ENCODE results near the gene MICAL3.
"Not testable (repeated sequence)": the region's sequence is repeated elsewhere in the genome, so short reads cannot be mapped to it uniquely, and the experiment has no call there.

The MICAL3 gene

DNA sequence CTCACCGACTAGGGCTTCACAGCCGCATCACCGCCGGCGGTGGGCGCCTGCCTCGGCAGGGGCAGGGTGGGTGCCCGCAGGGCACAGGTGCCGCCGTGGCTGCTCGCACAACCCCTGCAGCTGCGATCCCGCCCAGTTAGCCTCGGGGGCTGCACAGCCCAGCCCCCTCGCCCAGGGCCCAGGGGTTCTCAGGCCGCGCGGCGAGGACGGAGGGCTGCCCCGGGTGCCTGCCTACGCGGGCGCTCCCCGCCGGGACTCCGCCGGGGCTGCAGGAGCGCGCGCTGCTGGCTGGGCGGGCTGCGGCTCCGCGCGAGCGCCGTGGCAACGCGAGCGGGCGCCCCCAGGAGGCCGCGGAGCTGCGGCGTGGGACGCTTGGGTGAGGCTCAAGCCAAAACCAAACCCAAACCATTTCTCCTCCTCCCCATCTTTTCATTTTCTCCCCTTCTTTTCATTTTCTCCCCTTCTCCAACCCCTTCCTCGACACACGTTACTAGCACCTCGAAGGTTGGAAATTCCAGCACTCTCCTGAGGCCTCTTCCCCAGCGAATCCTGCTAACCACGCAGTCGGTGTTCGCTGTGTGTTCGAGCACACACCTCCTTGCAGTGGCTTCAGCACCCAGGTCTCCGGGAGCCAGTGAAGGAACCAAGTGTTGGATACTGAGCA lies at the start of gene MICAL3:
Gene MICAL3, minus strand, starts transcription at position 286 of the 664 bp plus-strand sequence. CDS start 117,749 bp downstream, outside the sequence.
- peak; percentile 25 for DNase-seq

DNA sequence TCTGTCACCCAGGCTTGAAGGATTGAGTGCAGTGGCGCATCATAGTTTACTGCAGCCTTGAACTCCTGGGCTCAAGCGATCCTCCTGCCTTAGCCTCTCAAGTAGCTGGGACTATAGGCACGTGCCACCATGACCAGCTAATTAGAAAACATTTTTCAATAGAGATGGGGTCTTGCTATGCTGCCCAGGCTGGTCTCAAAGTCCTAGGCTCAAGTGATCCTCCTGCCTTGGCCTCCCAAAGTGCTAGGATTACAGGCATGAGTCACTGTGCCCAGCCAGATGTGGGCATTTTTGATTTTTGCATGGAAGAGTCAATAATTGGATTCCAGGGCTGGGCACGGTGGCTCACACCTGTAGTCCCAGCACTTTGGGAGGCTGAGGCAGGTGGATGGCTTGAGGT lies 49.6 kb upstream of the MICAL3 start:
- not testable (repeated sequence) for DNase-seq

GRCh38 chr22:18073467-18073866 lies 49.1 kb upstream of the MICAL3 start:
- DNase-seq: no peak

DNA sequence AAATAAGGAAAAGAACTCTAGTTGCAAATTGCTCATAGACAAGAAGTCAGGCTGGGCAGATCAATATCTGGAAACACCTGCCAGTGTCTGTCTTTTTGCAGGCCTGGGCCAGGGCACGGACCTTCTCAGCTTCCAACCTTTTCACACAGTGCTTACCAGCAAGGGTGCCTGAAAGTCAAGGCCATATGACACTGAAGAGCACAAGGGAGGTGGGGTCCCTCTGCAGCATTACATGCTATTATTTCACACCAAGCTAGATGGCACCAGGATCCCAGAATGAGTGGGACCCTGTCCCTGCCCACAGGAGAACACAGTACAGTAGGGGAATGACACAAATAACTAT lies 47.6 kb upstream of the MICAL3 start:
- DNase-seq: no peak

- DNase-seq: not testable (repeated sequence)
These were observed 47.1 kb upstream of the MICAL3 start for GRCh38 chr22:18071307-18071967.

DNA sequence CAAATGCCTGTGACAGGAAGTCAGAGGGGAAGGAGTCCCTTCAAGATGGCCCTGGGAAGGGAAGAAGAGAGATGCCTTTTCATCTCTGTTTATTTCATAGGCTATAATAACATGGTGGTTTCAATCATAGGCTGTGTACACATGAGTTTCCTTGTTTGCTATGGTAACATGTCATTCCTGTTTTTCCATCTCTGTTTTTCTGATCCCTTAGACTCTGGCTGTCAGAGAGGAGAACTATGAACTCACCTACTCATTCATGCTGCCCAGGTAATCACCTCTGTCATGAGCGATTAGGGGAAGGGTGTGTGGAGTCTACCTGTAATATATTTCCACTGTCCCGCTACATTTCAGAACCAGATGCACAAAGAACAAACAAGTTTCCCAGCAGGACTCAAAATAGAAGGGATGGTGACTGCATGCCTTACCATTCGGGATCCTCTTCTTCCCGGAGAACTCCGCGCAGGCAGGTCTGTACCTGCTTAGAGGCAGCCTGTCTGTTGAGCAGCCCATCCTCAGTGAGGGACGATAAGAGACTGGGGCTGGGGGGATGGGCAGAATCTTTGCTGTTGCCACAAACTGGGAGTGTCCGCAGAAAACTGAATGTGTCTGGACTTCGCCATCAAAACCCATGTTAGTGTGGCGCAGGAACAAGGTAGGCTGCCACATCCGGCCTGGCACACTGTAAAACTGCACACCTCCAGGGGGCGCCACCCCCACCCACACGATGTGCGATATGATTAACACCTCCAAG lies 46.4 kb upstream of the MICAL3 start:
- no peak for DNase-seq

- no peak for DNase-seq
These were observed 45.7 kb upstream of the MICAL3 start for GRCh38 chr22:18070041-18070440.

DNA sequence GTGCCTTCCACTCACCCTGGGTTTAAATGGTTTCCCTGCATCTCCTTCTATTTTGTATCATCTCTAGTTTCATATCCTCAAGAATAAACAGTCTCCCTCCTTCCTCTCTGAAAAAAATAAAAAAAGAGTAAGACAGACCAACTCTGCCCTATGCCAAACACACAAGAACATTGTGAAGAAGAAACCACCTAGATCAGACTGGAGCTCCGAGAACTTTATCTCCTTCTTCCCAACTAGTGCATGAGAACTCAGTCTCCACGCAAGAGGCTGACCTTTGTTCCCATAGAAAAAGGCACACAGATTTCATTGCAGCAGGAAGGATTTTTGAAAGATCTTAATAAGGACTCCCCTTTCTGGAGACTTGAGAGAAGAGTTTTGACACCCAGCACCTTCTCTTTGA lies 44.7 kb upstream of the MICAL3 start:
- DNase-seq: no peak

DNA sequence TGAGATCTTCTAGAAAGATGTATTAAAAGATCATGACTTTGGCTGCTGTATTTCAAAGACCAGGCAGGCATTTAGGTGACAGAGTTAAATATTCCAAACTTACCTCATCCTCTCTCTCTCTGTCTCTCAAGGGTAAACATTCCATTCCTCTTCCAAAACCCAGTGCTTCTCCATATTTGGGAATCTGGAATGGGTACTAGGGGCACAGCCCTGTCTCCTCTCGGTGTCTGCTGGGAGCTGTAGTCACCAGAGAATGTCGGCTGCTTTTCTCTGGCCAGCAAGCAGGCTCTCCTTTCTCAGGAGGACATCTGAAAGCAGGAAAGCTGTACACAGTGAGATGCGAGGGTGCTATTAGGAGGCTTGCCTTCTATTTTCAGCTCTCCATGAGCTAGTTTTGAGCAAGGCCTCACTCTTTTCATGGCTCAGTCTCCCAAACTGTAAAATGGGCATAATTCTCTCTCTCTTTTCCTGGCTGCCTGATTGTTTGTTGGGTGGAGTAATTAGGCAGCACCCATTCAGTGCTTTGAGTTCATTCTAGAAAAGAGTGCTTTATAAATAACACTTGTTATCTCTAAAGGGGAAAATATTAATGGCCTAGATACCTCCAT lies 44.1 kb upstream of the MICAL3 start:
- no peak for DNase-seq

DNA sequence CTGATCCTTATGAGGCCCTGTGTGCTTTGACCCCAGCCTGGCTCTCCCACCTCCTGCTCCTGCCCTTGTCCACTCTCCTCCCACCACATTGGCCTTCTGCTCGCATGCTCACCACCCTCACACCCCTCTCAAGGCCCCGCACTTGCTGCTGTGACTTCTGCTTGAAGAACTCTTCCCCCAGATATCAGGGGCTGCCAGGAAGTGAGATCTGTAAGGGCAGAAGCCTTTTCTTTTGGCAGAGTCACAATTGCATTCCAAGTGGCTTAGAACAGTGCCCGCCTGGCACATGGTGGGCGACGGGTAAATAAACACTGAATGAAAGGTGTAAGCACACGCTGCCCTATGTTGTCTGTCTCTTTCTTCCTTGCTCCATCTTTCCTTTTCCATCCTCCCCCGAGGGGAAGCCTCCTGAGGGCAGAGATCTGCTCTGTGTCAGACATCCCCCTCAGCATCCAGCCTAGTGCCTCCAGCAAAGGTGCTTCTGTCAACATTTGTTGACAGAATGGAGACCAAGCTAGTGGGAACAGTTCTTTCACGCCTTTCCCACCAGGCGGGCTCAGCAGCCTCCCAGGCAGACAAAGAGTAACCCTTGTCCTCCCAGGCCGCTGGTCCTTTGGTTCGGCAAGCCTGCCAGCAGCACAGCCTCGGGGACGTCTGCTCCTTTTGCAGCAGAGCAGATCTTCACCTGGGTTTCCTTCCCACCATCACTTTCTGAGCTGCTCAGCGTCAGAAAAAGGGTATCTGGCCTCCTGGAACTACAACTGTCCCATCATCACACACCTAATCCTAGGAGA lies 43.4 kb upstream of the MICAL3 start:
- DNase-seq: no peak

DNA sequence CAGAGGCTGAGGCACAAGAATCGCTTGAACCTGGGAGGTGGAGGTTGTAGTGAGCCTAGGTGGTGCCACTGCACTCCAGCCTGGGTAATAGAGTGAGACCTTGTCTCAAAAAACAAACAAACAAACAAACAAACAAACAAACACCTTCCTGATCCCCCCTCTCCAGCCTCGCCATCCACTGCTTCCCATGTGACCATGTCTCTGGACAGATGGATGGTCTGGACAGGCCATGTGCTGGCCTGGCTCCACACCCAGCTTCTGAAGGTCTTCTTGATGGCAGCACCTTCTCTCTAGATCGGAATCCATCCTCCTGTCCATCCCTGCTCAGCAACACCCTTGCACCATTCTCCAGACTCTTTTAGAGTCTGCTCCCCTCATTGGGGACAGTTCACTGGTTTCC lies 42.8 kb upstream of the MICAL3 start:
- DNase-seq: no peak

- no peak for DNase-seq
These were observed 42.0 kb upstream of the MICAL3 start for GRCh38 chr22:18066181-18066859.

DNA sequence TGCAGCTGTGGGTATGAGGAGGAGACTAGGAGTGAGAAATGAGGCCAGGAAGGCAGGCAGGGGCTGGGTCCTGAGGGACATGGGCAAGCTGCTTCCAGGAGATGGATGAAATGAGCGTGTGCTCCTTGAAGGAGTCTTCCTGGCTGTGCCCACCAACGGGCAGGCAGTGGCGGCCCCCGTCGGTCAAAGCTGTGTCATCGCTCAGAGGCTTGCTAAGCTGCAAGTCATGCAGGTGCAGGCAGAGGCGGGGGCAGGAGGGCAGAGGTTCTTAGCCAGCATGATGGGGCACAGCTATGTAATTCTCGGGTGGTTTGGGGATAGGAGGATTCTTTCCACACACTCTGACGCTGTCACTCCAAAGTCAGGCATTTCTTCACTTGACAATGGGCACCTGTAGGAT lies 40.9 kb upstream of the MICAL3 start:
- no peak for DNase-seq

GRCh38 chr22:18064636-18065035 lies 40.3 kb upstream of the MICAL3 start:
- no peak for DNase-seq

GRCh38 chr22:18063715-18064114 lies 39.4 kb upstream of the MICAL3 start:
- not testable (repeated sequence) for DNase-seq

GRCh38 chr22:18063306-18063705 lies 38.9 kb upstream of the MICAL3 start:
- DNase-seq: no peak

- no peak for DNase-seq
These were observed 38.1 kb upstream of the MICAL3 start for GRCh38 chr22:18062421-18062820.

DNA sequence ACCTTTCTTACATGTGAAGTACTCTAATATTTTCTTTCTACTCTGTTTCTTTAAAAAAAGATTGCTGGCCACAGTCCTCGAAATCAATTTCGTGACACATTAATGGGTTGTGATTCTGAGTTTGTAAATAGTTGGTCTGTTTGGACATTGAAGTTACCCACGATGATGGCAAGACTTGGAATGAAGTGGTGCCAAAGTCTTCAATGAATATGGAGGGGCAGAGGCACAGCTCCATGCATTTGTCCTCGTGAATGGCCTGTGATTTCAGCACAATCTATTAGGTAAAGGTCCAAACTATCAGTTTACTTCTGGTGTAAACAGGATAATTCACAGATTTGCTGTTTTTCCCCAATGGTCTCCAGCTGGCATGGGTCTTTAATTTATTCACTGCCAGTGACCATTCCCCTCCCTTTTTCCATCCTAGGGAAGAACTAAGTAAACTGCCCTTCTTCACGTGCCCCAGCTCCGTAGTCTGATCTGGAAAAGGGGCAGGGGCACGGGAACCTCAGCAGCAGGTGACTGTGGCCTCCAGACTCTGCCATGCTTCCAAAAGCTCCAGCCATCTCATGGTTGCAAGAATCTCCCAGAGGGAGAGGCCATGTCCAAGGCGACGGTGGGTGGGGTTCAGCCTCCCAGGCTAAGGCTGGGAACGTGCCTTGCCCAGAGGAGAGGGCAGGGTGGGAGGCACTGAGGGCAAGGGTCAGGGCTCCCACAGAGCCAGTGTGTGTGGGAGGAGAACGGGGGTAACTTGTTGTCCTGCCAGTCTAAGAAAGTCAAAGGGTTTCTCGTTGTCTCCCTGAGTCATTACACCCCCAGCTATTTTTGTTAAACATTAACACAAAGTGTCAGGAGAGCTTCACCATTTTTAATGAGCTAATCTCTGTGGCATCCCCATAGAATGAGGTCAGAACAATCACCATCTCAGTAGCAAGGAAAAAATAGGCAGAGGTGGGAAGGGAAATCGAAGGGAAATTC lies 36.6 kb upstream of the MICAL3 start:
- no peak for DNase-seq

DNA sequence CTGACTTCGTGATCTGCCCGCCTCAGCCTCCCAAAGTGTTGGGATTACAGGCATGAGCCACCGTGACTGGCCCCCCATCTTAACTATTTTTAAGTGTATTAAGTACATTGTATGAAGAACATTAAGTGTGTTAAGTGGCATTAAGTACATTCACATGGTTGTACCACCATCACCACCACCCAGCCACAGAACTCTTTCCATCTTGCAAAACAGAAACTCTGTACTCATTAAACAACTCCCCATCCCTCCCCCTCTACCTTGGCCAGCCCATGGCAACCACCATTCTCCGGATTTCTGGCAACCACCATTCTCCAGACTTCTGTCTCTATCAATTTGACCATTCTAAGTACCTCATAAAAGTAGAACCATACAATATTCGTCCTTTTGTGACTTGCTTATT lies 35.6 kb upstream of the MICAL3 start:
- no peak for DNase-seq

DNA sequence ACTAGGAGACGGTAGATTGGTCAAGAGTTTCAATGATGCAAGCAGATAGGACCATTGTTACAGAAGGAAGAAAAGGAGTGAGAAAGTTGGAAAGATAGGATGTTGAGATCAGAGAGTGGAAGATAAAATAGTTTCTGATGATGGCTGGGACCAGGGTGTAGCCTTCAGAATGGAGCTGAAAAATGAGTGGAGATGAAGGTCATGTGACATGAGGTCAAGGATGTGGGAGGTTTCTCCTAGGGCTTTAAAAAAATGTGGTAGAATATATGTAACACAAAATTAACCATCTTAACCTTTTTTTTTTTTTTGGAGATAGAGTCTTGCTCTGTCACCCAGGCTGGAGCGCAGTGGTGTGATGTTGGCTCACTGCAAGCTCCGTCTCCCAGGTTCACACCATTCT lies 35.1 kb upstream of the MICAL3 start:
- no peak for DNase-seq

GRCh38 chr22:18059094-18059417 lies 34.7 kb upstream of the MICAL3 start:
- no peak for DNase-seq
